Activated effector memory CD4-positive, alpha-beta T cell treated with anti-CD3 and anti-CD28 coated beads, Interleukin-2, amount 50 U/mL, for 16 hours (primary cell): Measurements from ENCODE around the gene SLC24A4.

Experiments
- DNase-seq: peaks from one replicate; pipeline ENCODE4 v3.0.0-alpha.2; 2020

The SLC24A4 gene

GRCh38 chr14:92407410-92407809, 84.4 kb downstream of the SLC24A4 start:
- no peak for DNase-seq

DNA sequence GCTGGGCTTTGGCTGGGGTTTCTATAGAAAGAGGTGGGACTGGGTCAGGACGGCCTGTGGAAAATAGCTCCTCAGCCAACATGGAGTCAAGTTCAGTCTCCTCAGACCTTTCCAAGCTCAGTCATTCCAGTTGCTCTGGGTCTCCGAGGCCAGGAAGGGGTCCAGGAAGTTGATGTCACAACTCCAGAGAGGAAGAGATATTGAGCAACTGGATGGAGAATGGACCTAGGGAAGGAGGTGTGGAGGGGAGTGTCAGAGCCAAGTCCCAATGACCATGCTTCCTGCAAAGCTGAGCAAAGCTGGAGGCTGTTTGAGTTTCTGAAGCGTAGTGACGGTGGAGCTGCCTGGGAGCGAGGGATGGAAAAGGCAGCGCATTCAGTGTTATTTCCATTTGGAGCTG, 86.1 kb downstream of the SLC24A4 start:
- no peak for DNase-seq

- no peak for DNase-seq
Measured at GRCh38 chr14:92411135-92411534, 88.2 kb downstream of the SLC24A4 start.

DNA sequence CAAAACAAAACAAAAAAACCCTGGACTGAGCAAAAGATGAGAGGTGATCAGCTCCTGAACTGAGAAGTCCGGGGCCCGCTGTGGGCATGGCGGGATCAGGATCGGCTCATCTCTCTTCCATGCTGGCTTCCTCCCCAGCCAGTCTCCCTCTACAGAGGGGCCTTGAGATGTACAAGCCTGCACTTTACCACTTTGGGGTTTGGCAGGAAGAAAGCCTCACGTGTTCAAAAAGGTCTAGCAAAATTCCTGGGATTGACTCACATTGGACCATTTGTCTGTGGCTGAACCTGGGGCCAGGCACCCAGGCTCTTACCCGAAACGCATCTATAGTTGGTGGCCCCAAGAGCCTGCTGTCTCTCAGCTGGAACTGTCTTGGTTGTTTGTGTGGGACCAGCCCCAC, 89.0 kb downstream of the SLC24A4 start:
- no peak for DNase-seq

- no peak for DNase-seq
Measured at GRCh38 chr14:92412912-92413311, 89.9 kb downstream of the SLC24A4 start.

GRCh38 chr14:92413379-92413778, 90.4 kb downstream of the SLC24A4 start:
- no peak for DNase-seq

GRCh38 chr14:92414690-92415445, 91.9 kb downstream of the SLC24A4 start:
- DNase-seq: no peak

GRCh38 chr14:92415969-92416368, 93.0 kb downstream of the SLC24A4 start:
- DNase-seq: no peak

- DNase-seq: no peak
Measured at GRCh38 chr14:92416544-92416943, 93.6 kb downstream of the SLC24A4 start.

- no peak for DNase-seq
Measured at GRCh38 chr14:92417759-92418158, 94.8 kb downstream of the SLC24A4 start.

GRCh38 chr14:92421751-92422150, 98.8 kb downstream of the SLC24A4 start:
- no peak for DNase-seq

DNA sequence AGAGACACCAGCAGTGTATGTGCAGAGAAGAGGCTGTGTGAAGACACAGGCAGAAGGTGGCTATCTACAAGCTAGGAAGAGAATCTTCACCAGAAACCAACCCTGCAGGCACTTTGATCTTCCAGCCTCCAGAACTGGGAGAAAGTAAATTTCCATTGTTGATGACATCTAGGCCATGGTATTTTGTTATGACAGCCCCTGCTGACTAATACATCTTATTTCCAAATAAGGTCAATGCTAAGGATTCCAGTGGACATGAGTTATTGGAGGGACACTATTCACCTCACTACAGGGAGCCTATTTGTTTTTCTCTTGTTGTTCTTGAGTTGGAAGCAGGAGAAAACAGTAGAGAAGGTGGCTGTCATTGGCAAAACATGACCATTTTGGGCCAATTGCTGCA, 102.1 kb downstream of the SLC24A4 start:
- DNase-seq: no peak

- no peak for DNase-seq
Measured at GRCh38 chr14:92426237-92426636, 103.3 kb downstream of the SLC24A4 start.

DNA sequence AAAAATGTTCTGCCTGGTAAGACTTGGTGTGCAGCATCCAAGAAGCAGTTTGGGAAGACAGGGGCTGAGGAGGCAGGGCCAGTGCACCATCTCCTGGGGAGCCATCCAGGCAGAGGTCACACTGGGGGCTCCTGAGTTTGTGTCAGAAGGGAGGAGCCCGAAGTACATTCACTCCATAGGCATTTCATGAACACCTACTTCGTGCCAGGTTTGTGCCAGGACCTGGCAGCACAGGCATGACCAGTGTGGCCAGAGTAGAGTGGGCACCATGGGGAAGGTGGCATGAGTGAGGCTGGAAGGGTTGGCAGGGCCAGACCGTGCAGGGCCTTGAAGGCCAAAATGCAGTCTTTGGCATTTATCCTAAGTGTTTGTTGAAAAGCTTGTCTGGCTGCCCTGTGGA, 104.1 kb downstream of the SLC24A4 start:
- DNase-seq: no peak

DNA sequence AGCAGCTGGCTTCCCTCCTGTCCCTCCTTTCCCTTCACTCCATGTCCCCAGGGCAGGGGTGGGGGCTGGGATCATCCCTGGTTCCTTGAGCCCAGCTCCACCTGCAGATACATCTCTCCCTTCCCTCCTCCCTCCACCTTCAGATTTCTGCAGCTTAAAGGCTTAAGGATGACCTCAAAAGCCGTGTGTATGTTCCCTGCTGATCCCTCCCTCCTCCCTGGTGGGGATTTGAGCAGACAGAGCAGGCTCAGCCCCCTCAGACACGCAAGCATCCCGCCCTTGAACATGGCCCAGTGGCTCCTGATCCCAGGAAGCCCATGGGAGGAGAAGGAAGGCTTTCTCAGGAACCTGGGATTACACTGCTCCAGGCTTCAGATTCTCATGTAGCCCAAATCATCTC, 107.7 kb downstream of the SLC24A4 start:
- DNase-seq: no peak

DNA sequence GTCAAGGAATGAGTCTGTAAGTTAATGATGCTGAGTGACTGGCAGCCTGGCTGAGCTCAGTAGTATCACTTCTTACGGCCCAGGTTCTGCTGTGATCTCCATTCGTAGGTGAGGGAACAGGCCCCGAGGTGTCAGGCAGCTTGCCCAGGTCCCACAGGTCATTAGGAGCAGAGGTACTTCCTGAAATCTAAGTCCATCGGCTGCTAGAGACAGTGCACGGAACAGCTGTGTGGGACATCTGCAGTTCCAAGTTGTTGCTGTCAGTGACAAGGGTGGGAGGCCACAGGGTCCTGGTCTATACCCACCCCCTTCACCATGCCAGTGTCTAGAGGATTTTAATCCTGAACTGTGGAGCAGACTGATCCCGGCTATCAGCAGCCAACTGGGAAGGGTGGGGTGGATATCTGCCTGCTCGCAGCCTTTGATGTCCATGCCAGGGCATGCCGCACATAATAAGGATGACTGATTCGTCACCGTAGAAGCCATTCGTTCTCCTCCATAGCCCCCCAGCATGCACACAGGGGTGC, 108.3 kb downstream of the SLC24A4 start:
- DNase-seq: no peak

- no peak for DNase-seq
Measured at GRCh38 chr14:92433407-92433806, 110.4 kb downstream of the SLC24A4 start.

DNA sequence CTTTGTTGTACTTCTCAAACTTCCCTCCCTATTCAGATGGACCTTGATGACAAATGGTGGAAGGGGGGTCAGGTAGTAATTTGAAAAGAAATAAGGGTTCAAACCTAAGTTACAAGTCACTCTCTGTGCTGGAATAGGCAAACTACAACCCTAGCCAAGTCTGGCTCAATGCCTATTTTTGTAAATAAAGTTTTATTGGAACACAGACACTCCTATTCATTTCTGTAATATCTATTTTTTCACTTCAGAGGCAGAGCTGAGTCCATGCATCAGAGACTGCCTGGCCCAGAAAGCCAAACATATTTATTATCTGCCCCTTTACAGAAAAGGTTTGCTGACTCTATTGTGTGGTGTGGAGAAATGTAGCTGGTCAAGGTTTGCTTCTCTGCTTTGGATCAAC, 112.2 kb downstream of the SLC24A4 start:
- DNase-seq: no peak

DNA sequence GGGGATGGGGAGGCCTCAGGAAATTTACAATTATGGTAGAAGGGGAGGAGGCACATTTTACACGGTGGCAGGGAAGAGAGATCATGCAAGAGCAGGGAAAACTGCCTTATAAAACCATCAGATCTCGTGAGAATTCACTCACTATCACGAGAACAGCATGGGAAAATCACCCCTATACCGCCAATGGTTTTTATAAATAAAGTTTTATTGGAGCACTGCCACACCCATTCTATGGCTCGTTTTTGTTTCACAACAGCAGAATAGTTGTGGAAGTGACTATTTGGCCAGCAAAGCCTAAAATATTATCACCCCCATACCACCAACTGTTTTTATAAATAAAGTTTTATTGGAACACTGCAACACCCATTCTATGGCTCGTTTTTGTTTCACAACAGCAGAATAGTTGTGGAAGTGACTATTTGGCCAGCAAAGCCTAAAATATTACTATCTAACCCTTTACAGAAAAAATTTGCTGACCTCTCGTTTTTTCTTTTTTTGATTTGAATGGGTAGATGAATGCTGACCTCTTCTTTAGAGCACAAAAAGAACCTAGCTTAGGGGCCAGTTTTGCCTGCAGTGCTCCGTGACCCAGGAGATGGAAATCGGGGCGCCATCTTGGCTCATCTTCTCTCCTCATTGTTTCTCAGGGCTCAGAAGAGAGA, 113.3 kb downstream of the SLC24A4 start:
- DNase-seq: no peak

- no peak for DNase-seq
Measured at GRCh38 chr14:92437309-92437708, 114.3 kb downstream of the SLC24A4 start.

- no peak for DNase-seq
Measured at GRCh38 chr14:92437729-92438285, 114.8 kb downstream of the SLC24A4 start.

DNA sequence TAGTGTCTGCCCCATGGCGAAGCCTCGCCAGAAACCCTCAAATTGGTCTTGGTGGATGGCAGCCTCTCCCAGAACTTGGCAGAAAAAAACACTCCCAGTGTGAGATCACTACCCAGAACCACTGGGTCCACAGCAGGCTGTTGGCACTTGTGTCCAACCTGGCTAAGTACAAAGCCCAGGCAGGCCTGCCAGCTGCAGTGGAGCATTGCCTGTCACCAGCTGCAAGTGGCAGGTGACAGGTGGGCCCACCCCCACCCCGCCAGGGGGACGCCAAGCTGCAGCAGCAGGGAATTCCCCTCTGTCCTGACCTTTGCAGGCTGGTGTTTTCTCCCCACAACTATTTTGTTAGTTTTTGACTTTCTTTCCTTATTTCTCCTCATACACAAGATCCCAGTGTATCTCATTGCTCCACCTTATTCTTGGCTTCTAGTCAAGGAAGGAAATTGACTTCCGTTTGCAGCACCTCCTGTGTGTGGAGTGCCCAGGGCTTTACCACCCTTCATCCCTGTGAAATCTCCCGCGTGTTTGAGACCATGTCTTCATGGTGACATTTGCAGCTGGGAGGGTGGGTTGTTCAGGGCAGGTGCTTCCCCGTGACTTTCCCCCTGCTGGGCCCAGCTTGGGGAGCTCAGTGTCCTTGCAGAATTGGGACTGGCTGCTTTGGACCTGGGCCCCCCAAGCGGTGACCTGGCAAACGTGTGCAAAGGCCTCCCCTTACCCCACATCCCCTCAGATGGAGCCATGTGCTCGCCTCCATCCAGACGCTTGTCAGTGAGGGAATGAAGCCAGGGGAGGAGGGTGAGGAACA, 116.8 kb downstream of the SLC24A4 start:
- no peak for DNase-seq

DNA sequence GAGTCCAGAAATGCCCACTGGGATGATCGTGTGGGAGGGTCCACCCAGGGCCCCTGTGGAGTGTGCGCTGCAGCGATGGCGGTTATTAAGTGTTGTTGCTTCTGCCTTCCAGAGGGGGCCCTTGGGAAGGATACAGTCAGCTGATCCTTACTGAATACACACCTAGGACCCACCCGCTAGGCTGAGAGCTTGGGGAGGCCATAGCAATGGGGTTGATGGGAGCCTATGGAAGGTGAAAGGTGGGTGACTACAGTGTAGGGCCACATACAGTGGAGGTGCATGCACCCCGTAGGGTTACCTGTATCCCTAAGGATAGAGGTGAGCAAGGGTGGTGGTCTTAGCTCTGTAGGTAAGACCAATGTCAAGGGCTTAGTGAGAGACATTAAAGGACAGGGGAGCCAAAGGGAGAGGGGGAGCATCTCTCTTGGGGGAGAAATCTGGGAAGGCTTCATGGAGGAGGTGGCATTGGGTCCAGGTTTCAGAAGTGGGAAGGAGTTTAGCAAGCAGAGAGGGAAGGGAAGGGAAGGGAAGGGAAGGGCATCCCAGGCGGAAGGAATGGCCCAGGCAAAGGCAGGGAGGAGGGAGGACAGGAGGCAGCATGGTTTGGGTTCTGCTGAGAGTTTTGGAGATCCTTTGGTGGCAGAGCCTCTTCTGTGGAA, 117.5 kb downstream of the SLC24A4 start:
- DNase-seq: no peak
